IMR-90 (cell line): ENCODE data around the gene WIPI1. TPM values are rescaled to one million over a fixed set of nuclear protein-coding genes. Genes with fewer than 3 reads are reported as not detected.

Experiments
- ATAC-seq: fragments of 200-7000 bp; cut with Tn5 transposase; 2 replicates; pipeline ENCODE4 v1.9.1; 2020; ENCODE audit warnings: low read depth, mild to moderate bottlenecking, moderate library complexity
- BruUV-seq: library from RNA; stranded (reverse); fragments of 400-500 nt; replicated peaks from 2 replicates; lab custom pipeline; 2021; lab: Mats Ljungman, UMichigan
- CTCF ChIA-PET: fragments of 300-600 bp; formaldehyde crosslinking; extraction: SDS; loops from one replicate; lab custom pipeline; 2021; ENCODE audit warnings: antibody characterized with exemption; lab: Yijun Ruan, JAX
- POLR2A ChIA-PET: fragments of 300-600 bp; sonication (Branson Sonifier 250); formaldehyde crosslinking; loops from one replicate; lab custom pipeline; 2022; ENCODE audit warnings: antibody characterized with exemption; ENCODE audit not compliant: unreplicated experiment; lab: Charles Lee
- DNase-seq: peaks from one replicate; pipeline ENCODE4 v3.0.0; 2013
- H2AFZ ChIP-seq: replicated peaks from 2 replicates; pipeline ENCODE3; 2013; ENCODE audit warnings: low read length, mild to moderate bottlenecking; ENCODE audit not compliant: poor library complexity
- H2AK5ac ChIP-seq: 2 replicates; pipeline ENCODE4 v1.6.1; 2013; ENCODE audit warnings: low read depth, low read length, inconsistent platforms
- H2AK9ac ChIP-seq: replicated peaks from 2 replicates; pipeline ENCODE3; 2013; ENCODE audit warnings: mild to moderate bottlenecking, low read depth, low read length, moderate library complexity; ENCODE audit not compliant: poor library complexity
- H2BK120ac ChIP-seq: 2 replicates; pipeline ENCODE4 v1.6.1; 2013; ENCODE audit warnings: low read depth, low read length, inconsistent platforms
- H2BK15ac ChIP-seq: 3 replicates; pipeline ENCODE4 v1.6.1; 2013; ENCODE audit warnings: low read depth, low read length, inconsistent platforms
- H2BK20ac ChIP-seq: 2 replicates; pipeline ENCODE4 v1.6.1; 2013; ENCODE audit warnings: low read depth, mild to moderate bottlenecking, inconsistent platforms, low read length, moderate library complexity
- H2BK5ac ChIP-seq: 2 replicates; pipeline ENCODE4 v1.6.1; 2013; ENCODE audit warnings: mild to moderate bottlenecking, low read depth, low read length, inconsistent platforms; ENCODE audit not compliant: poor library complexity, severe bottlenecking
- H3K14ac ChIP-seq: replicated peaks from 2 replicates; pipeline ENCODE4 v1.6.1; 2013; ENCODE audit warnings: low read depth, low read length, inconsistent platforms
- H3K18ac ChIP-seq: 2 replicates; pipeline ENCODE4 v1.6.1; 2013; ENCODE audit warnings: low read depth, low read length, control low read depth
- H3K23ac ChIP-seq: 2 replicates; pipeline ENCODE4 v1.6.1; 2013; ENCODE audit warnings: low read depth, low read length, inconsistent platforms
- H3K27ac ChIP-seq: 2 replicates; pipeline ENCODE4 v1.5.1; 2013; ENCODE audit warnings: mild to moderate bottlenecking, control low read depth, low read length; ENCODE audit not compliant: insufficient read depth
- H3K27me3 ChIP-seq: 2 replicates; pipeline ENCODE4 v1.6.1; 2013; ENCODE audit warnings: low read length; ENCODE audit not compliant: control insufficient read depth, insufficient read depth
- H3K36me3 ChIP-seq: 2 replicates; pipeline ENCODE4 v1.6.1; 2013; ENCODE audit warnings: low read length, mixed read lengths; ENCODE audit not compliant: control insufficient read depth, insufficient read depth
- H3K4ac ChIP-seq: 2 replicates; pipeline ENCODE4 v1.6.1; 2013; ENCODE audit warnings: low read depth, low read length, inconsistent platforms
- H3K4me1 ChIP-seq: 2 replicates; pipeline ENCODE4 v1.6.1; 2013; ENCODE audit warnings: low read length, mixed read lengths; ENCODE audit not compliant: control insufficient read depth, insufficient read depth
- H3K4me2 ChIP-seq: 2 replicates; pipeline ENCODE4 v1.6.1; 2013; ENCODE audit warnings: low read depth, mild to moderate bottlenecking, control low read depth, low read length, moderate library complexity
- H3K4me3 ChIP-seq: 2 replicates; pipeline ENCODE4 v1.5.1; 2013; ENCODE audit warnings: low read depth, mild to moderate bottlenecking, control low read depth, low read length, moderate library complexity; ENCODE audit not compliant: insufficient read depth
- H3K56ac ChIP-seq: 2 replicates; pipeline ENCODE4 v1.6.1; 2013; ENCODE audit warnings: low read length, inconsistent platforms; ENCODE audit not compliant: insufficient read depth; ENCODE audit errors: extremely low read depth
- H3K79me1 ChIP-seq, 2 experiments: 2 replicates each; pipeline ENCODE4 v1.6.1; 2013; ENCODE audit warnings: low read length in 2 of 2, inconsistent platforms in 1 of 2, low read depth in 1 of 2
- H3K9ac ChIP-seq: 2 replicates; pipeline ENCODE4 v1.6.1; 2013; ENCODE audit warnings: low read depth, low read length, control low read depth
- H3K9me1 ChIP-seq: 2 replicates; pipeline ENCODE4 v1.6.1; 2013; ENCODE audit warnings: low read length, inconsistent platforms; ENCODE audit not compliant: insufficient read depth
- H3K9me3 ChIP-seq: 2 replicates; pipeline ENCODE4 v1.6.1; 2013; ENCODE audit warnings: low read length; ENCODE audit not compliant: control insufficient read depth, insufficient read depth
- H4K20me1 ChIP-seq: 2 replicates; pipeline ENCODE4 v1.6.1; 2013; ENCODE audit warnings: low read length, inconsistent platforms; ENCODE audit not compliant: insufficient read depth
- H4K5ac ChIP-seq: 2 replicates; pipeline ENCODE4 v1.6.1; 2013; ENCODE audit warnings: mild to moderate bottlenecking, low read depth, low read length, control low read depth
- H4K8ac ChIP-seq, 2 experiments: 2 replicates each; pipeline ENCODE4 v1.6.1; 2013; ENCODE audit warnings: low read depth in 2 of 2, low read length in 2 of 2, control low read depth in 1 of 2, inconsistent platforms in 1 of 2
- H4K91ac ChIP-seq: 2 replicates; pipeline ENCODE4 v1.6.1; 2013; ENCODE audit warnings: low read depth, low read length, inconsistent platforms; ENCODE audit not compliant: insufficient read depth
- CEBPB ChIP-seq: IDR thresholded peaks from 2 replicates; pipeline ENCODE4 v1.6.1; 2012; ENCODE audit warnings: low read depth, low read length, improper control_type of control experiment
- CHD1 ChIP-seq: IDR thresholded peaks from 2 replicates; pipeline ENCODE4 v1.6.1; 2012; ENCODE audit warnings: low read depth, low read length, improper control_type of control experiment
- ELK1 ChIP-seq: fragments of 150-350 bp; IDR thresholded peaks from 2 replicates; pipeline ENCODE4 v1.6.1; 2016; ENCODE audit warnings: low read depth, mild to moderate bottlenecking, low read length, moderate library complexity, borderline replicate concordance
- FOS ChIP-seq: fragments of 150-350 bp; IDR thresholded peaks from 2 replicates; pipeline ENCODE4 v1.6.1; 2016; ENCODE audit warnings: low read depth, low read length
- MAFK ChIP-seq: IDR thresholded peaks from 2 replicates; pipeline ENCODE4 v1.6.1; 2012; ENCODE audit warnings: low read depth, low read length, improper control_type of control experiment
- MXI1 ChIP-seq: IDR thresholded peaks from 2 replicates; pipeline ENCODE4 v1.6.1; 2012; ENCODE audit warnings: low read depth, mild to moderate bottlenecking, low read length, moderate library complexity, borderline replicate concordance
- NFE2L2 ChIP-seq: fragments of 150-350 bp; IDR thresholded peaks from 2 replicates; pipeline ENCODE4 v1.6.1; 2016; ENCODE audit warnings: low read depth, mild to moderate bottlenecking, low read length
- POLR2A ChIP-seq: IDR thresholded peaks from 2 replicates; pipeline ENCODE4 v1.6.1; 2012; ENCODE audit warnings: mild to moderate bottlenecking, low read depth, low read length
- RAD21 ChIP-seq: IDR thresholded peaks from 2 replicates; pipeline ENCODE4 v1.6.1; 2012; ENCODE audit warnings: low read length, improper control_type of control experiment
- RCOR1 ChIP-seq: IDR thresholded peaks from 2 replicates; pipeline ENCODE4 v1.6.1; 2012; ENCODE audit warnings: mild to moderate bottlenecking, low read length, improper control_type of control experiment; ENCODE audit not compliant: insufficient replicate concordance
- SMC3 ChIP-seq: fragments of 150-350 bp; IDR thresholded peaks from 2 replicates; pipeline ENCODE4 v1.6.1; 2016; ENCODE audit warnings: low read depth, mild to moderate bottlenecking, antibody characterized with exemption, low read length, moderate library complexity
- USF2 ChIP-seq: fragments of 150-350 bp; IDR thresholded peaks from 2 replicates; pipeline ENCODE4 v1.6.1; 2017; ENCODE audit warnings: mild to moderate bottlenecking, antibody characterized with exemption, low read length, low read depth
- WGBS, 2 experiments: methylation state at CpG; one replicate each; pipeline versions ENCODE4 v1.1.5 to v1.1.7; 2013; ENCODE audit warnings: missing lambda C conversion rate in 2 of 2; ENCODE audit not compliant: insufficient read length in 1 of 2; ENCODE audit errors: extremely low coverage in 2 of 2; 5-methylcytosine and 5-hydroxymethylcytosine counted together
- dilution Hi-C: fragments of 300-500 bp; cut with HindIII; formaldehyde crosslinking; loops from one replicate; pipeline ENCODE4 v1.14.3; 2018; ENCODE audit warnings: low sequenced_read_pairs; ENCODE audit not compliant: unreplicated experiment
- in situ Hi-C: fragments of 300-500 bp; cut with MboI; formaldehyde crosslinking; loops from 3 replicates; pipeline ENCODE4 v1.14.3; 2019; ENCODE audit warnings: low sequenced_read_pairs, inconsistent platforms, mixed read lengths
- intact Hi-C: fragments of 100-400 bp; cut with micrococcal nuclease; formaldehyde crosslinking; loops from 2 replicates; pipeline ENCODE4 v1.10.0; 2022
- polyA plus RNA-seq, 3 experiments: library from polyadenylated mRNA; depleted of rRNA; stranded (reverse); fragments of >200 nt; gene quantifications; 2 replicates each; pipeline ENCODE4 v1.2.3, GENCODE V29; 2012; ENCODE audit warnings: low replicate concordance in 1 of 3
- total RNA-seq: library from RNA; depleted of rRNA; stranded (reverse); fragments of >200 nt; gene quantifications from 2 replicates; pipeline ENCODE4 v1.2.3, GENCODE V29; 2012

The WIPI1 gene
- total and polyA plus RNA-seq, 2 of the 4 experiments (the other 2 are of a cell fraction) = 78.6 to 129 TPM

- POLR2A ChIA-PET = interaction anchor here (0.5 kb wide), 1 partner anchor 153 kb away, joined by 3 read pairs; no protein-coding TSS in a partner anchor
- H4K8ac ChIP-seq = no peak overlapping the region
- no peaks in the 10 kb centered on the region for H3K4me1 ChIP-seq
- H3K4me2 ChIP-seq = no peak overlapping the region
- H3K23ac ChIP-seq = no peak overlapping the region
- no peaks in the 10 kb centered on the region for H4K20me1 ChIP-seq
- H2AK9ac ChIP-seq = no peak overlapping the region
- no peak overlapping the region for H2AK5ac ChIP-seq
- no peak overlapping the region for H2BK20ac ChIP-seq
- H3K4ac ChIP-seq = no peak overlapping the region
- 13% methylated on average over 1 of the region's 4 CpGs; no CpG with 5 or more reads in 1 of the 2 experiments for WGBS, 2 experiments
- CTCF ChIA-PET = interaction anchor here (0.7 kb wide), 1 partner anchor 156 kb away, joined by 4 read pairs; no protein-coding TSS in a partner anchor
- no peak overlapping the region for H3K27ac ChIP-seq
- in situ Hi-C loops (no loop called here), dilution Hi-C loops (no loop called here), intact Hi-C loops (no loop called here)
- H3K56ac ChIP-seq = no peak overlapping the region
- H4K5ac ChIP-seq = no peak overlapping the region
- no peak overlapping the region for H2AFZ ChIP-seq
- H3K14ac ChIP-seq = no peak overlapping the region
- no peak for TF ChIP-seq ELK1
- TF ChIP-seq FOS = no peak
- no peak for TF ChIP-seq SMC3
- no peak for TF ChIP-seq MAFK
- no peak for TF ChIP-seq CHD1
- no peak for TF ChIP-seq POLR2A
- no peak for TF ChIP-seq RCOR1
- TF ChIP-seq CEBPB = no peak
- no peak for TF ChIP-seq MXI1
- no peak for TF ChIP-seq USF2
- no peak for TF ChIP-seq RAD21
- TF ChIP-seq NFE2L2 = no peak
- no peak overlapping the region for H3K9ac ChIP-seq
- H2BK5ac ChIP-seq = no peak overlapping the region
- ATAC-seq (peak; percentile 21; the same call in 1 of the 2 replicates), DNase-seq (peak; percentile 47)
- H3K27me3 ChIP-seq = no peaks in the 10 kb centered on the region
- H3K9me1 ChIP-seq = no peaks in the 10 kb centered on the region; the same call in 1 of the 2 replicates
- no peak overlapping the region for H2BK120ac ChIP-seq
- H3K4me3 ChIP-seq = no peak overlapping the region
- no TSS peak for BruUV-seq
- H3K36me3 ChIP-seq = peaks cover 28% of the 10 kb centered on the region
- no peaks in the 10 kb centered on the region for H3K79me1 ChIP-seq
- H4K91ac ChIP-seq = no peak overlapping the region
- H3K18ac ChIP-seq = no peak overlapping the region
- peaks cover 7% of the 10 kb centered on the region; the same call in 1 of the 2 replicates for H3K9me3 ChIP-seq
- H2BK15ac ChIP-seq = no peak overlapping the region
These were observed 38.4 kb downstream of the WIPI1 start for GRCh38 chr17:68418876-68419275.
